Prostate gland (tissue), 2 donors: ENCODE measurements around the gene TGM2.

Experiments used
- POLR2A ChIP-seq: fragments of 450-650 bp; IDR thresholded peaks from one replicate; pipeline ENCODE4 v1.6.1; 2016; ENCODE audit warnings: antibody characterized with exemption, mild to moderate bottlenecking
- POLR2AphosphoS5 ChIP-seq: sonication (generic); formaldehyde crosslinking; IDR thresholded peaks from one replicate; pipeline ENCODE4 v1.6.1; 2017; ENCODE audit warnings: antibody characterized with exemption
- TF ChIP-seq, protein P1 (sequence below), 4 experiments: fragments of 200-600 bp in 2 of 4; fragments of 450-650 bp in 2 of 4; sonication (generic) in 2 of 4; IDR thresholded peaks; 1 replicate in 3 of 4; 2 replicates in 1 of 4; pipeline ENCODE4 v1.5.1; 2016 to 2019; ENCODE audit warnings: antibody characterized with exemption in 4 of 4, mild to moderate bottlenecking in 2 of 4, moderate library complexity in 2 of 4

DNA sequence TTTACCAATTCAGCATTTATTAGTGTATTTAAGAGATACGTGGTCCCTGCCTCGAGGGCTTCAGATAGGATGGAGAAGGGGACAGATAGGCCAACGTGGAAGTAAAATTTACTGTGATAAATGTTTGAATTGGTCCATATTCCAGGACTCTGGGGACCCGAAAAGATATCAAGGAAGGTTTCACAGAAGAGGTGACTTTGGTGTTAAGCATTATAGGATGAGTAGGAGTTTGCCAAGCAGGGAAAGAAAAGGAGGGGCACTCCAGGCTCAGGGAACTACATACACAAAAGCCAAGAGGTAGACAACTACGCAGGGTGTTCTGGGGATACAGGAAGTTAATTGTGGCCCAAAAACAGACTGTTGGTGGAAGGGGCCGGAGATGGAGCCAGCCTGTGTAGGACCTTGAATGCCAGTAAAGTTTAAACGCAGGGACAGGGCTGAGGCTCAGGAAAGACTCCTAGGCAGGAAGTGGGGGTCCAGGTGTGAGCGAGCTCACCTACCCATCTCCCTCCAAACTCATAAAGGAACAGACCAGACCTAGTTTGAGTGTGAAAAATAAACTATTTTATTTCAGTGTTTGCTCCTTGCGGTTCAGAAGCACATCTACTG, 37.0 kb downstream of the TGM2 start:
- TF ChIP-seq POLR2A (no peak), POLR2AphosphoS5 (no peak)
- TF ChIP-seq, protein P1, sequence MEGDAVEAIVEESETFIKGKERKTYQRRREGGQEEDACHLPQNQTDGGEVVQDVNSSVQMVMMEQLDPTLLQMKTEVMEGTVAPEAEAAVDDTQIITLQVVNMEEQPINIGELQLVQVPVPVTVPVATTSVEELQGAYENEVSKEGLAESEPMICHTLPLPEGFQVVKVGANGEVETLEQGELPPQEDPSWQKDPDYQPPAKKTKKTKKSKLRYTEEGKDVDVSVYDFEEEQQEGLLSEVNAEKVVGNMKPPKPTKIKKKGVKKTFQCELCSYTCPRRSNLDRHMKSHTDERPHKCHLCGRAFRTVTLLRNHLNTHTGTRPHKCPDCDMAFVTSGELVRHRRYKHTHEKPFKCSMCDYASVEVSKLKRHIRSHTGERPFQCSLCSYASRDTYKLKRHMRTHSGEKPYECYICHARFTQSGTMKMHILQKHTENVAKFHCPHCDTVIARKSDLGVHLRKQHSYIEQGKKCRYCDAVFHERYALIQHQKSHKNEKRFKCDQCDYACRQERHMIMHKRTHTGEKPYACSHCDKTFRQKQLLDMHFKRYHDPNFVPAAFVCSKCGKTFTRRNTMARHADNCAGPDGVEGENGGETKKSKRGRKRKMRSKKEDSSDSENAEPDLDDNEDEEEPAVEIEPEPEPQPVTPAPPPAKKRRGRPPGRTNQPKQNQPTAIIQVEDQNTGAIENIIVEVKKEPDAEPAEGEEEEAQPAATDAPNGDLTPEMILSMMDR (IDR thresholded peaks at IDR 0.05), result no peak
